Measurements from ENCODE around the gene ZMYND10.
A peak's percentile ranks its signal among the peaks of the same experiment; 100 is the strongest.

ZMYND10 gene

DNA sequence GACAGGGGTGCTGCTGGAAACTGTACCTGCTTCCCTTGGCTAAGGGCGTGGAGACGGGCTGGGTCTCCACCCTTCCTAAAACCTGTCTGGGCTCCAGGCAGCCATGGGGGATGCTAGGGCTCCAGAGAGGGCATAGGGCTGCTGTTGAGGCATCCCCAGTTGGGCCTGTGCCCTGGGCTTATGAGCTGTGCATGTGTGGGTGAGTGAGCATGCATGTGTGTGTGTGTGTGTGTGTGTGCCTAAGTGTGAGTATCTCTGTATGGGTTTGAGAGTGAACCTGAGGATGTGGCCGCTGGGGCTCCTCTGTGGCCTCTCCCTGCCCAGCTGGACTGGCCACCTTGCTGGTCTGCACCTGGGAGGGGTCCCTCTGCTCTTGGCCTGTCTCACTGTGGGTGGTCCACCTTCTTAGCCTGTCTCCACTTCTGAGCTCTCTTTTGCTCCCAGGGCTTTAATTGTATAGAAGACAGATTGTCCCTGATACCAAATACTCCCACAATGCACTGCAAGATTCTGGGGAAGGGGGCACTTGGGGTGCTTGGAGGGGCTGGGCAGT lies 25.7 kb upstream of the ZMYND10 start:
- no peaks in the 10 kb centered on the region for H3K4me1 ChIP-seq

DNA sequence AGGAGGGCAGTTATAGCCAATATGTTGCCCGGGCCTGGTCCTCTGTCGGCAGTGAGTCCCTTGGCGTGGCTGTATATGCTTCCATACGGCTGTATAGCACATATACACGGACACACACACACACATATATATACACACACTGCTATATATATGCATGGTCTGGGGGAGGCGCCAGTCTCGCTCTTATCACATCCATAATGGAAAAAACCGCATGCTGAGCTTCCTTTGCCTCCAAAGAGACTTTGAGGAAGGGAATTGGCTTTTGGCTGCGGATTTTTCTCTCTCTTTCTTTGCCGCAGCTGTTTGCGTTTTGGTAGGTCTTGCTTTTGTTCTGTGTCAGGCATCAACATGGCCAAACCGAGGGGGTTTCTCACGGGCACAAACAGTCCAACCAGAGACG lies 25.1 kb upstream of the ZMYND10 start:
- no peak overlapping the region for H3K9ac ChIP-seq
- no peak overlapping the region for H3K27ac ChIP-seq
- no peaks in the 10 kb centered on the region for H3K79me2 ChIP-seq
- H2AFZ ChIP-seq, result no peak overlapping the region
- no peaks in the 10 kb centered on the region for H3K9me3 ChIP-seq (ENCODE audit: control insufficient read depth, low read length)
- H3K27me3 ChIP-seq (ENCODE audit: control insufficient read depth, insufficient read depth, low read length), result no peaks in the 10 kb centered on the region
- no peak overlapping the region for H3K4me2 ChIP-seq (ENCODE audit: low read length)
- H3K4me3 ChIP-seq (ENCODE audit: low read depth, low read length), result no peak overlapping the region
- no peaks in the 10 kb centered on the region for H3K36me3 ChIP-seq (ENCODE audit: control insufficient read depth, insufficient read depth, low read length)
- TF ChIP-seq, protein P1, sequence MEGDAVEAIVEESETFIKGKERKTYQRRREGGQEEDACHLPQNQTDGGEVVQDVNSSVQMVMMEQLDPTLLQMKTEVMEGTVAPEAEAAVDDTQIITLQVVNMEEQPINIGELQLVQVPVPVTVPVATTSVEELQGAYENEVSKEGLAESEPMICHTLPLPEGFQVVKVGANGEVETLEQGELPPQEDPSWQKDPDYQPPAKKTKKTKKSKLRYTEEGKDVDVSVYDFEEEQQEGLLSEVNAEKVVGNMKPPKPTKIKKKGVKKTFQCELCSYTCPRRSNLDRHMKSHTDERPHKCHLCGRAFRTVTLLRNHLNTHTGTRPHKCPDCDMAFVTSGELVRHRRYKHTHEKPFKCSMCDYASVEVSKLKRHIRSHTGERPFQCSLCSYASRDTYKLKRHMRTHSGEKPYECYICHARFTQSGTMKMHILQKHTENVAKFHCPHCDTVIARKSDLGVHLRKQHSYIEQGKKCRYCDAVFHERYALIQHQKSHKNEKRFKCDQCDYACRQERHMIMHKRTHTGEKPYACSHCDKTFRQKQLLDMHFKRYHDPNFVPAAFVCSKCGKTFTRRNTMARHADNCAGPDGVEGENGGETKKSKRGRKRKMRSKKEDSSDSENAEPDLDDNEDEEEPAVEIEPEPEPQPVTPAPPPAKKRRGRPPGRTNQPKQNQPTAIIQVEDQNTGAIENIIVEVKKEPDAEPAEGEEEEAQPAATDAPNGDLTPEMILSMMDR (IDR thresholded peaks at IDR 0.05), result no peak
- peaks cover 3% of the 10 kb centered on the region for H3K4me1 ChIP-seq

More for the DNA sequence above, 25.7 kb upstream of the ZMYND10 start:
- TF ChIP-seq, protein P1 (IDR thresholded peaks at IDR 0.05), result no peak
- Histone ChIP-seq H3K27me3 (ENCODE audit: control insufficient read depth, insufficient read depth, low read length) (no peaks in the 10 kb centered on the region), H2AFZ (no peak overlapping the region), H3K36me3 (ENCODE audit: control insufficient read depth, insufficient read depth, low read length) (no peaks in the 10 kb centered on the region), H3K4me3 (ENCODE audit: low read depth, low read length) (no peak overlapping the region), H3K9me3 (ENCODE audit: control insufficient read depth, low read length) (no peaks in the 10 kb centered on the region), H3K9ac (no peak overlapping the region), H3K27ac (no peak overlapping the region), H3K79me2 (no peaks in the 10 kb centered on the region), H3K4me2 (ENCODE audit: low read length) (no peak overlapping the region)

DNA sequence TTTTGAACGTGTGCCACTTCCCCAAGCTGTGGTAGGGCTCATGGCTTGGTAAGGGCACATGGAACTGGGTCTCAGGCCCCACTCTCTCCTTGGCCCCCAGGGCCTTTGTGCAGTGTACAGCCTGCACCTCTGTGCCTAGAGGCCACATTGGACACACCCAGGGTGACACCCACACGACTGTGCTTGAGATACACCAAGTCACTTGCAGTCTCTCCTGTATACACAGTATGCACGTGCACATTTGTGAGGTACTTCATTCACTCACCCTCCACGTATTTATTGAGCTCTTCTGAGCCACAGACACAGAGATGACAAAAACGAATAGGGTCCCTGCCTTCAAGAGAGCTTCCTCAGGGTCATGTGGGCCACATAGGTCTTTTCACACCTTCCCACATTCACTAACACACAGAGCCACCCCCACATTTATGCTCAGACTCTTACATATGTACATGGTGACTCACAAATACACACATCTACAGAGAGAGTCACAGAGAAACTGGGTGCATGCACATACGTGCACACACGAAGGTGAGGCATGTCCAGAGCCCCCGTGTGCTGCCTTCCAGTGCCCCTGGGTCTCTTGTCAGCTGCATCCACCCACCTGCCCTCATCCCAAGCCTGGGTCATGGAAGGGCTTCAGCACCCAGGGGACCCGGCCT lies 23.6 kb upstream of the ZMYND10 start:
- Histone ChIP-seq H3K9me3 (ENCODE audit: control insufficient read depth, low read length) (no peaks in the 10 kb centered on the region), H3K79me2 (no peaks in the 10 kb centered on the region), H3K4me2 (ENCODE audit: low read length) (no peak overlapping the region), H3K4me3 (ENCODE audit: low read depth, low read length) (no peak overlapping the region), H3K9ac (no peak overlapping the region), H3K27ac (no peak overlapping the region), H3K4me1 (peaks cover 6% of the 10 kb centered on the region), H2AFZ (no peak overlapping the region), H3K36me3 (ENCODE audit: control insufficient read depth, insufficient read depth, low read length) (no peaks in the 10 kb centered on the region), H3K27me3 (ENCODE audit: control insufficient read depth, insufficient read depth, low read length) (no peaks in the 10 kb centered on the region)
- TF ChIP-seq, protein P1 (IDR thresholded peaks at IDR 0.05), result no peak

DNA sequence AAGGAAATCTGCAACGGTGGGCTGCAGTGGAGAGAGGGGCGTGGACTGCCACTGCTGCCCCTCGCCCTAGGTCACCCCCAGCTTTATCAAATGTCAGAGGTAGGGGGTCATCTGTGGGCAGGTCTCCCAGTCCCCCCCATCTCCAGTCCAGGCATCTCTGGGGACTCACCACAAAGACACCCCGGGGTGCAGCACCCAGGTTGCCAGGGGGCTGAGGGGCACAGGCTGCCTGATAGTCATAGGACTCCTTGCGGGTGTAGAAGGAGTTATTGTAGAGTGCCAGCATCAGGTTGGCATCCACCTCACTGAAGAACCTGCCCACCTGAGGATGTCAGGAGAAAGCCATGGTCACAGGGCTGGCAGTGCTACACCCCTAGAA lies 20.3 kb upstream of the ZMYND10 start:
- Histone ChIP-seq H3K27me3 (ENCODE audit: control insufficient read depth, insufficient read depth, low read length) (no peaks in the 10 kb centered on the region), H3K36me3 (ENCODE audit: control insufficient read depth, insufficient read depth, low read length) (no peaks in the 10 kb centered on the region), H3K27ac (peak overlapping the region; percentile 71), H3K4me2 (ENCODE audit: low read length) (peak overlapping the region; percentile 89), H3K4me1 (peaks cover 6% of the 10 kb centered on the region), H3K4me3 (ENCODE audit: low read depth, low read length) (no peak overlapping the region), H3K79me2 (no peaks in the 10 kb centered on the region), H3K9me3 (ENCODE audit: control insufficient read depth, low read length) (no peaks in the 10 kb centered on the region), H3K9ac (no peak overlapping the region), H2AFZ (peak overlapping the region; percentile 94)
- TF ChIP-seq, protein P1 (IDR thresholded peaks at IDR 0.05), result no peak
